H1 (cell line): ENCODE measurements around the gene ODAPH. TPM values are rescaled to one million over a fixed set of nuclear protein-coding genes. Genes with fewer than 3 reads are reported as not detected.

Experiments
- CTCF ChIA-PET: fragments of 300-600 bp; sonication (Branson Sonifier 250); formaldehyde crosslinking; loops from one replicate; lab custom pipeline; 2021; ENCODE audit not compliant: partially characterized antibody; lab: Charles Lee
- POLR2A ChIA-PET: fragments of 300-600 bp; sonication (Branson Sonifier 250); formaldehyde crosslinking; loops from one replicate; lab custom pipeline; 2021; ENCODE audit warnings: inconsistent platforms; ENCODE audit not compliant: partially characterized antibody; lab: Charles Lee
- DNase-seq, 2 experiments: peaks; one replicate each; pipeline versions ENCODE4 v3.0.0 to v3.0.0-alpha.2; 2010 to 2022; ENCODE audit warnings: low spot score in 2 of 2, low read depth in 1 of 2, mixed read lengths in 1 of 2
- FAIRE-seq: peaks from 2 replicates; lab custom pipeline; 2011; peaks lifted over from hg19 to GRCh38; lab: Jason Lieb, UNC
- H2AFZ ChIP-seq: 2 replicates; pipeline ENCODE4 v1.8.1; 2012; ENCODE audit warnings: low read length, inconsistent platforms
- H2AK5ac ChIP-seq: 2 replicates; pipeline ENCODE4 v1.6.1; 2013; ENCODE audit warnings: low read depth, low read length
- H2BK120ac ChIP-seq: replicated peaks from 2 replicates; pipeline ENCODE3; 2013; ENCODE audit warnings: low read depth, low read length, inconsistent platforms
- H2BK12ac ChIP-seq: 2 replicates; pipeline ENCODE4 v1.6.1; 2013; ENCODE audit warnings: low read depth, low read length
- H2BK15ac ChIP-seq: 2 replicates; pipeline ENCODE4 v1.6.1; 2013; ENCODE audit warnings: low read length
- H2BK20ac ChIP-seq: 2 replicates; pipeline ENCODE4 v1.6.1; 2013; ENCODE audit warnings: low read length
- H2BK5ac ChIP-seq: 2 replicates; pipeline ENCODE4 v1.6.1; 2013; ENCODE audit warnings: low read depth, low read length
- H3K14ac ChIP-seq: 2 replicates; pipeline ENCODE4 v1.6.1; 2013; ENCODE audit warnings: inconsistent platforms; ENCODE audit not compliant: insufficient read length
- H3K18ac ChIP-seq: 2 replicates; pipeline ENCODE4 v1.6.1; 2013; ENCODE audit warnings: low read length; ENCODE audit errors: extremely low read depth
- H3K23ac ChIP-seq: 2 replicates; pipeline ENCODE4 v1.6.1; 2013; ENCODE audit warnings: inconsistent platforms; ENCODE audit not compliant: insufficient read length
- H3K23me2 ChIP-seq: 2 replicates; pipeline ENCODE4 v1.6.1; 2013; ENCODE audit warnings: low read depth, low read length
- H3K27ac ChIP-seq: 2 replicates; pipeline ENCODE4 v1.6.1; 2011; ENCODE audit warnings: low read depth, low read length, inconsistent platforms
- H3K27me3 ChIP-seq, 4 experiments: replicated peaks in 1 of 4; 1 replicate in 1 of 4; 2 replicates in 3 of 4; pipeline versions ENCODE4 v1.6.1 to v1.8.1; 2011 to 2013; ENCODE audit warnings: low read length in 3 of 4, mild to moderate bottlenecking in 3 of 4, inconsistent platforms in 2 of 4, mixed read lengths in 2 of 4, moderate library complexity in 1 of 4; ENCODE audit not compliant: control insufficient read depth in 3 of 4, insufficient read depth in 3 of 4; ENCODE audit errors: extremely low read depth in 1 of 4
- H3K36me3 ChIP-seq, 4 experiments: 2 replicates each; pipeline versions ENCODE4 v1.6.1 to v1.8.1; 2011 to 2013; ENCODE audit warnings: mild to moderate bottlenecking in 4 of 4, low read length in 3 of 4, moderate library complexity in 2 of 4, control low read depth in 1 of 4, inconsistent platforms in 1 of 4; ENCODE audit not compliant: insufficient read depth in 4 of 4, control insufficient read depth in 2 of 4
- H3K4ac ChIP-seq: replicated peaks from 2 replicates; pipeline ENCODE3; 2013; ENCODE audit warnings: low read length, low read depth, mixed read lengths, inconsistent platforms; ENCODE audit not compliant: insufficient read length
- H3K4me1 ChIP-seq, 4 experiments: replicated peaks in 1 of 4; 1 replicate in 1 of 4; 2 replicates in 3 of 4; pipeline versions ENCODE4 v1.6.1 to v1.8.1; 2011 to 2013; ENCODE audit warnings: low read length in 3 of 4, inconsistent platforms in 2 of 4, mixed read lengths in 1 of 4; ENCODE audit not compliant: insufficient read depth in 4 of 4, control insufficient read depth in 3 of 4
- H3K4me2 ChIP-seq, 2 experiments: 2 replicates each; pipeline versions ENCODE4 v1.6.1 to v1.8.1; 2011 to 2013; ENCODE audit warnings: low read depth in 2 of 2, low read length in 2 of 2, control low read depth in 1 of 2, inconsistent platforms in 1 of 2, mild to moderate bottlenecking in 1 of 2; ENCODE audit not compliant: insufficient read depth in 1 of 2
- H3K4me3 ChIP-seq, 4 experiments: fragments of 200-600, 300-600 bp in 1 of 4; sonication (generic), shearing (Covaris generic), sonication (Bioruptor Twin) in 1 of 4; 2 replicates each; pipeline versions ENCODE4 v1.5.1 to v1.8.1; 2011 to 2016; ENCODE audit warnings: low read length in 4 of 4, low read depth in 3 of 4, control low read depth in 2 of 4, inconsistent platforms in 2 of 4, mild to moderate bottlenecking in 2 of 4, mixed read lengths in 1 of 4, moderate library complexity in 1 of 4; ENCODE audit not compliant: insufficient read depth in 2 of 4; ENCODE audit errors: extremely low read depth in 1 of 4
- H3K56ac ChIP-seq: replicated peaks from 2 replicates; pipeline ENCODE3; 2013; ENCODE audit warnings: low read depth, mild to moderate bottlenecking, mixed read lengths, low read length, inconsistent platforms; ENCODE audit not compliant: insufficient read length
- H3K79me1 ChIP-seq: 2 replicates; pipeline ENCODE4 v1.6.1; 2013; ENCODE audit warnings: low read depth, low read length, control low read depth
- H3K79me2 ChIP-seq, 2 experiments: 2 replicates each; pipeline versions ENCODE4 v1.6.1 to v1.8.1; 2012 to 2013; ENCODE audit warnings: low read length in 2 of 2, mild to moderate bottlenecking in 2 of 2, inconsistent platforms in 1 of 2; ENCODE audit not compliant: insufficient read depth in 2 of 2, control insufficient read depth in 1 of 2
- H3K9ac ChIP-seq, 4 experiments: replicated peaks in 1 of 4; 1 replicate in 1 of 4; 2 replicates in 3 of 4; pipeline versions ENCODE4 v1.6.1 to v1.8.1; 2011 to 2013; ENCODE audit warnings: low read depth in 3 of 4, low read length in 3 of 4, control low read depth in 2 of 4, mild to moderate bottlenecking in 2 of 4, moderate library complexity in 2 of 4, inconsistent platforms in 1 of 4; ENCODE audit errors: extremely low read depth in 1 of 4
- H3K9me3 ChIP-seq, 2 experiments: 2 replicates each; pipeline versions ENCODE4 v1.6.1 to v1.8.1; 2012 to 2013; ENCODE audit warnings: mild to moderate bottlenecking in 2 of 2, moderate library complexity in 2 of 2, control low read depth in 1 of 2, inconsistent platforms in 1 of 2, low read depth in 1 of 2, low read length in 1 of 2, mixed read lengths in 1 of 2; ENCODE audit not compliant: insufficient read depth in 2 of 2
- H4K20me1 ChIP-seq, 2 experiments: replicated peaks in 1 of 2; 2 replicates each; pipeline versions ENCODE3 to v1.8.1; 2011 to 2013; ENCODE audit warnings: inconsistent platforms in 2 of 2, low read length in 2 of 2, mild to moderate bottlenecking in 1 of 2; ENCODE audit not compliant: insufficient read depth in 2 of 2, control insufficient read depth in 1 of 2
- H4K5ac ChIP-seq: 2 replicates; pipeline ENCODE4 v1.6.1; 2013; ENCODE audit warnings: low read length, low read depth, mixed read lengths, inconsistent platforms; ENCODE audit not compliant: insufficient read length
- H4K8ac ChIP-seq: 2 replicates; pipeline ENCODE4 v1.8.0; 2013; ENCODE audit warnings: mild to moderate bottlenecking, moderate library complexity, low read length, inconsistent platforms; ENCODE audit not compliant: insufficient read depth; ENCODE audit errors: extremely low read depth
- H4K91ac ChIP-seq: replicated peaks from 2 replicates; pipeline ENCODE3; 2013; ENCODE audit warnings: low read length, mixed read lengths, inconsistent platforms; ENCODE audit not compliant: insufficient read length
- ASH2L ChIP-seq: fragments of 200-600, 300-600 bp; sonication (generic); IDR thresholded peaks from one replicate; pipeline ENCODE4 v1.7.1; 2017; ENCODE audit warnings: low read length
- CBX8 ChIP-seq: fragments of 300-800, 300-1000 bp; sonication (generic); IDR thresholded peaks from 2 replicates; pipeline ENCODE4 v1.7.1; 2016; ENCODE audit warnings: low read depth, low read length, borderline replicate concordance
- CHD2 ChIP-seq: IDR thresholded peaks from 2 replicates; pipeline ENCODE4 v1.6.1; 2012; ENCODE audit warnings: low read length, improper control_type of control experiment
- FOSL1 ChIP-seq: IDR thresholded peaks from 2 replicates; pipeline ENCODE4 v1.6.1; 2011; ENCODE audit warnings: mild to moderate bottlenecking, low read depth, low read length, moderate library complexity; ENCODE audit not compliant: insufficient read depth
- GTF2F1 ChIP-seq: IDR thresholded peaks from 2 replicates; pipeline ENCODE4 v1.6.1; 2012; ENCODE audit warnings: low read depth, low read length, improper control_type of control experiment, borderline replicate concordance
- KDM4A ChIP-seq: IDR thresholded peaks from one replicate; pipeline ENCODE4 v1.7.1; 2012; ENCODE audit warnings: low read depth, mild to moderate bottlenecking, moderate library complexity, low read length, inconsistent platforms; ENCODE audit not compliant: severe bottlenecking
- RXRA ChIP-seq: IDR thresholded peaks from 2 replicates; pipeline ENCODE4 v1.6.1; 2011; ENCODE audit warnings: low read depth, mild to moderate bottlenecking, low read length, moderate library complexity; ENCODE audit not compliant: insufficient read depth
- SP1 ChIP-seq: IDR thresholded peaks from 2 replicates; pipeline ENCODE4 v1.6.1; 2011; ENCODE audit warnings: low read depth, low read length
- SP4 ChIP-seq: IDR thresholded peaks from 2 replicates; pipeline ENCODE4 v1.6.1; 2012; ENCODE audit warnings: low read length, inconsistent platforms
- SRF ChIP-seq: IDR thresholded peaks from 2 replicates; pipeline ENCODE4 v1.6.1; 2011; ENCODE audit warnings: mild to moderate bottlenecking, low read depth, low read length, moderate library complexity
- TCF12 ChIP-seq: IDR thresholded peaks from 2 replicates; pipeline ENCODE4 v1.6.1; 2011; ENCODE audit warnings: low read depth, mild to moderate bottlenecking, low read length
- TEAD4 ChIP-seq: IDR thresholded peaks from 2 replicates; pipeline ENCODE4 v1.6.1; 2012; ENCODE audit warnings: low read depth, low read length, inconsistent platforms, mixed read lengths
- WGBS, 2 experiments: shearing (Covaris generic) in 1 of 2; methylation state at CpG; one replicate each; pipeline versions ENCODE4 v1.1.6 to v1.1.7; 2013 to 2015; ENCODE audit warnings: low lambda C conversion rate in 2 of 2, mixed read lengths in 2 of 2, inconsistent platforms in 1 of 2, low coverage in 1 of 2, missing lambda C conversion rate in 1 of 2; ENCODE audit not compliant: insufficient replicate concordance in 2 of 2, insufficient coverage in 1 of 2, insufficient read length in 1 of 2; ENCODE audit errors: extremely low coverage in 1 of 2, missing lambda C conversion rate in 1 of 2; 5-methylcytosine and 5-hydroxymethylcytosine counted together
- polyA plus RNA-seq, 7 experiments: library from polyadenylated mRNA; depleted of rRNA in 3 of 7; stranded (reverse) in 5 of 7; unstranded in 2 of 7; fragments of >200 nt in 5 of 7; fragments of 200-250 nt in 2 of 7; gene quantifications; 1 replicate in 5 of 7; 2 replicates in 1 of 7; 4 replicates in 1 of 7; pipeline versions ENCODE4 v1.2.1 to v1.2.3, GENCODE V29; 2011 to 2013; ENCODE audit warnings: missing spikeins in 2 of 7, mixed read lengths in 2 of 7
- total RNA-seq: library from RNA; stranded (reverse); fragmentation: NEBNext Ultra II Directional; extraction: Animal tissue kit (Norgen Biotek cat#: 25700); gene quantifications from 2 replicates; pipeline ENCODE4 v1.2.1, GENCODE V29; 2021
- TF ChIP-seq, protein P1 (sequence below), 3 experiments: IDR thresholded peaks; 1 replicate in 2 of 3; 2 replicates in 1 of 3; pipeline versions ENCODE4 v1.5.1 to v1.6.1; 2011; ENCODE audit warnings: low read length in 3 of 3, mild to moderate bottlenecking in 3 of 3, inconsistent platforms in 2 of 3, low read depth in 1 of 3, moderate library complexity in 1 of 3; ENCODE audit not compliant: insufficient read depth in 1 of 3; ENCODE audit errors: control extremely low read depth in 1 of 3

Gene ODAPH
- total and polyA plus RNA-seq, 2 of the 8 experiments (the other 6 are each of a cell fraction or from before 2014, with no cell fraction given) = not detected

DNA sequence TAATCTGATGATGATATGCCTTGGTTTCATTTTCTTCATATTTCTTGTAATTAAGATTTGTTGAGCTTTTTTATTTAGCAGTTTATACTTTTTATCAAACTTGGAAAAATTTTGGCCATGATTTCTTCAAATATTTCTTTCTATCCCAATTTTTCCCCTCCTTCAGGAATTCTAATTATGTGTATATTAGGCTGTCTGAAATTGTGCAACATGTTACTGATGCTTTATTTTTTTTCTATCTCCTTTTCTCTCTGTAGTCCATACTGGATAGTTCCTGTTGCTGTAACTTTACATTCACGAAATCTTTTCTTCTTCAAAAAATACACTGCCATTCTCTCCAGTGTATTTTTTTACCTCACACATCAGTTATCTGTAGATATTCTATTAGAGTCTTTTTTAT lies 30.8 kb upstream of the ODAPH start:
- Histone ChIP-seq H3K4me2 (no peak overlapping the region), H2BK5ac (no peak overlapping the region), H3K4me3 (no peak overlapping the region), H4K5ac (no peak overlapping the region), H3K23ac (no peak overlapping the region), H3K4me1 (no peaks in the 10 kb centered on the region), H3K56ac (no peak overlapping the region), H3K27ac (no peak overlapping the region), H2AFZ (no peak overlapping the region), H3K27me3 (peaks cover 0 to 1% (median 0%) of the 10 kb centered on the region in 4 experiments; a peak in 1 of 7 replicates), H3K9ac (no peak overlapping the region), H3K23me2 (no peaks in the 10 kb centered on the region), H3K14ac (no peak overlapping the region), H4K8ac (no peak overlapping the region), H3K4ac (no peak overlapping the region), H3K79me1 (no peaks in the 10 kb centered on the region; the same call in 1 of the 2 replicates), H4K91ac (no peak overlapping the region), H2BK20ac (no peak overlapping the region), H3K79me2 (peaks cover 0 to 10% of the 10 kb centered on the region in 2 experiments; a peak in 1 of 4 replicates), H2BK12ac (no peak overlapping the region), H2BK120ac (no peak overlapping the region), H3K36me3 (peaks cover 4 to 59% (median 8%) of the 10 kb centered on the region in 4 experiments; a peak in 7 of 8 replicates), H2AK5ac (no peak overlapping the region), H3K9me3 (no peaks in the 10 kb centered on the region), H4K20me1 (no peaks in the 10 kb centered on the region), H2BK15ac (no peak overlapping the region), H3K18ac (no peak overlapping the region)
- POLR2A ChIA-PET = interaction anchor here (1.0 kb wide), 1 partner anchor 9 kb away, joined by 3 read pairs; no protein-coding TSS in a partner anchor
- 92 to 100% methylated on average over 1 of the region's 1 CpG for WGBS, 2 experiments
- DNase-seq = no peak
- FAIRE-seq = no peak
- TF ChIP-seq ASH2L (no peak), SP1 (no peak), SRF (no peak), FOSL1 (no peak), CHD2 (no peak), GTF2F1 (no peak), CBX8 (no peak), SP4 (no peak), TCF12 (no peak), TEAD4 (no peak), RXRA (no peak), KDM4A (no peak)
- TF ChIP-seq, protein P1, sequence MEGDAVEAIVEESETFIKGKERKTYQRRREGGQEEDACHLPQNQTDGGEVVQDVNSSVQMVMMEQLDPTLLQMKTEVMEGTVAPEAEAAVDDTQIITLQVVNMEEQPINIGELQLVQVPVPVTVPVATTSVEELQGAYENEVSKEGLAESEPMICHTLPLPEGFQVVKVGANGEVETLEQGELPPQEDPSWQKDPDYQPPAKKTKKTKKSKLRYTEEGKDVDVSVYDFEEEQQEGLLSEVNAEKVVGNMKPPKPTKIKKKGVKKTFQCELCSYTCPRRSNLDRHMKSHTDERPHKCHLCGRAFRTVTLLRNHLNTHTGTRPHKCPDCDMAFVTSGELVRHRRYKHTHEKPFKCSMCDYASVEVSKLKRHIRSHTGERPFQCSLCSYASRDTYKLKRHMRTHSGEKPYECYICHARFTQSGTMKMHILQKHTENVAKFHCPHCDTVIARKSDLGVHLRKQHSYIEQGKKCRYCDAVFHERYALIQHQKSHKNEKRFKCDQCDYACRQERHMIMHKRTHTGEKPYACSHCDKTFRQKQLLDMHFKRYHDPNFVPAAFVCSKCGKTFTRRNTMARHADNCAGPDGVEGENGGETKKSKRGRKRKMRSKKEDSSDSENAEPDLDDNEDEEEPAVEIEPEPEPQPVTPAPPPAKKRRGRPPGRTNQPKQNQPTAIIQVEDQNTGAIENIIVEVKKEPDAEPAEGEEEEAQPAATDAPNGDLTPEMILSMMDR (IDR thresholded peaks at IDR 0.05; ENCODE audit: control extremely low read depth in 1 of 3, insufficient read depth in 1 of 3, low read depth in 1 of 3, low read length in 3 of 3) = no peak
- CTCF ChIA-PET = no interaction called here
